Stimulated activated CD8-positive, alpha-beta memory T cell treated with anti-CD3 and anti-CD28 coated beads, Interleukin-12 subunit alpha, Interleukin-12 subunit beta, amount 100 ng/mL, for 24 hours (primary cell): ENCODE data around the gene RASAL1.
"Not testable (repeated sequence)": the region's sequence is repeated elsewhere in the genome, so short reads cannot be mapped to it uniquely, and the experiment has no call there.

ENCODE experiments used
- DNase-seq: peaks from one replicate; pipeline ENCODE4 v3.0.0-alpha.2; 2020; ENCODE audit errors: extremely low read depth

RASAL1 gene

DNA sequence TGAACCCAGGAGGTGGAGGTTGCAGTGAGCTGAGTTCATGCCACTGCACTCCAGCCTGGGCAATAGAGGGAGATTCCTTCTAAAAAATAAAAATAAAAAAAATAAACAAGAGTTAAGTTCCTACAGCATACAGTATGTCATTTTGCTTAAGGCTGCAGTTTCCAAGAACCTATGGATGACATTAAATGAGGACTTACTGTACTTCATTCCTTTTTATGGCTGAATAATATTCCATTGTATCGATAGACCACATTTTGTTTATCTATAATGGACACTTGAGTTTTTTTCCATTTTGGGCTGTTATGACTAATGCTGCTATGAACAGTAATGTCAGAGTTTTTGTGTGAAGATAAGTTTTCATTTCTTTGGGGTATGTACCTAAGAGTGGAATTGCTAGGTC is 17.4 kb downstream of the RASAL1 start:
- no peak for DNase-seq

DNA sequence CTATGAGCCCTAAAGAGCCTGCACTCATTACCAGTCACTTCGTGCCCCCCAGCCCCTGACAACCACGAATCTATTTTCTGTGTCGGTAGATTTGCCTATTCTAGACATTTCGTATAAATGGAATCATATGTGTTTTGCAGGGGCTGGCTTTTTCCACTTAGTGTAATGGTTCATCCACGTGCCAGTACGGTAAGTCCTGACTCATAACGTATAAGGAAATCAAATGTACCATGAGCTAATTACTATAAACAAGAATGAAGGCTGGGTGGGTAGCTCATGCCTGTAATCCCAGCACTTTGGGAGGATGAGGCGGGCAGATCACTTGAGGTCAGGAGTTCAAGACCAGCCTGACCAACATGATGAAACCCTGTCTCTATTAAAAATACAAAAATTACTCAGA is 17.9 kb downstream of the RASAL1 start:
- not testable (repeated sequence) for DNase-seq

DNA sequence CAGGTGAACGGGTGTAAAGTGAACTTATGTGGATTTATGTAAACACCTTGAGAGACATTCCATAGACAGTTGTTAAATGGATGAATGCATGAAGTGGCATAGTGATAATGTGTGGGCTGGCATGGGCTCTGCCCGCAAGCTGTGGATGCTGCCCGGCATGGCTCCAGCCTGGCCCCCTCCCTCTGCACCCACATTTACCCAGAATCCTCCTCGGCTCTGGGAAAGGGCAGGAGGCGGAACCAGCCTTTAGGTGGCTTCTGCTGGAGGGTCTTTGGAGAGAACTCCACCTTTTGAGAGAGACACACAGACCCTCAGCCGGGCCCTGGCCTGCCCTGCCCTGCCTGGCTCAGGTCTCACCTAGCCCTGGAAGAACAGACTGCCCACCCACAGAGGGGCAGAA is 18.7 kb downstream of the RASAL1 start:
- no peak for DNase-seq

DNA sequence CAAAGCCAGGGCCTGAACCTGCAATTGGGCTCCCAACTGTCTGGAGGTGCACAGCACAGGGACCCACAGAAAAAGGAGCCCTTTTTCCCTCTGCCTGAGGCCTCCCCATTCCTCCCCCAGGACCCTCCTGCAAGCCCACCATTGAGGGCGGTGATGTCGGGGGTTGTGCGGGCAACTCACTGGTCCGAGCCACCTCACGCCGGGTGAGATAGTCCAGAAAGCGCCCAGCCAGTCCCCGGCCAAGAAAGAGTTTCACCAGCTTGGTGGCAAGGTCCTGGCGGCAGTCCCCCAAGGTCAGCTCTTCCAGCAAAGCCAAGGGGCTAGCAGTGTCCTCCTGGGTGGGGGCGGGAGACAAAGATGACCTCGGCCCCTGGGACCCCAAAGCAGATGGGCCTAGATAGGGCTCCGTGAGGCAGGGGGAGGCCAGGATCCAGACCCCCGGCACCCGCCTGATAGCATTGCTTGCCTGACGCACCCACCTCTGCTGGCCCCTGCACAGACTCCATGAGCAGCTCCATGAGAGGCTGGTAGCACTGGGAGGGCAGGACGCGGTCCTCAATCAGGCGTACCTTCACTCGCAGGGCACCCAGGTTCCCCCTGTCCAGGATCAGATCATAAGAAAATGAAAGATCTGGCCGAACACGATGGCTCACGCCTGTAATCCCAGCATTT is 20.0 kb downstream of the RASAL1 start:
- DNase-seq = no peak

DNA sequence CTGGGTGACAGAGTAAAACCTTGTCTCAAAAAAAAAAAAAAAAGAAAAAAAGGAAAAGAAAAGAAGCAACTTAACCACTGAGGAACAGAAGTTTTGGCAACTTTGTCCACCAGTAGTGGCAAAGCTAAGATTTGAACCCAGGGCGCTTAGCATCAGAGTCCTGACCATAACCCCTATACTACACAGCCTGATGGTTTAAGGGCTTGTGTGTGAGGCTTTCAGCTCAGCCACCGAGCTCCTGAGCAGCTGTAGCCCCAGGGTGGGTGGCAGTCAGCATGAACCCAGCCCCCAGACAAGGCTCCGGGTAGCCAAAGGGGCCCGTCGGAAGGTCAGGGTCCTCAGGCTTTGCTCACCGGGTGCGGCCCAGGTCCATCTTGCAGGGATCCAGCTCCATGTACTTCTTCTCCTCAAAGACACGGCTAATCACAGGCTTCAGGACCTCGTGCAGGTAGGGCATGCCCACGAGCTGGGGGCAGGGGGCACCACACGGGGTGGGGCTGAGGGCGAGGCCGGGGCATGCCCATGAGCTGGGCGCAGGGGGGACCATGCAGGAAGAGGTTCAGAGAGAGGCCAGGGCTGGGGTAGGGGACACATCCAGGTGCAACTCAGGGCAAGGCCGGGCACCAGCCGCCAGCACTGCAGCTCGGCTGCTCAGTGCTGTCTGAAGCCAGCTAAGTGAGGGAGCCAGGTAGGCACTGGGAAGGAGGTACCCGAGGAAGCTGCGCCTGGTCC is 20.9 kb downstream of the RASAL1 start:
- no peak for DNase-seq

DNA sequence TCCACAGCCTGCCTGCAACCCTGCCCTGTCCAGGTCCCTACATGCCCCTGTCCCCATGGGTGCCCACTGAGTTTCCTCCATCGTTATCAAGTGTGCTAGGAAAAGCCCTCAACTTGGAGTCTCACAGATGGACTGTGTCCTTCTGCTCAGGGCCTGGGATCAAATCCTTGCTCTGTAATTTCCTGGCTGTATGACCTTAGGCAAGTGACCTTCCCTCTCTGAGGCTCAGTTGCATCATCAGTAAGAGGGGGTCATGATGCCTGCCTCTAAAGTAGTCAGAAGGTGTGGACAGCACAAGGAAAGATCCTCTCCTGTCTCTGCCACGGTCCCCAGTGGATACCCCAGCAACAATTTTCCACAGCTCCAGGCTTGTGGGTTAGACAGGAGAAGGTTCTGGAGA is 22.2 kb downstream of the RASAL1 start:
- DNase-seq = no peak

DNA sequence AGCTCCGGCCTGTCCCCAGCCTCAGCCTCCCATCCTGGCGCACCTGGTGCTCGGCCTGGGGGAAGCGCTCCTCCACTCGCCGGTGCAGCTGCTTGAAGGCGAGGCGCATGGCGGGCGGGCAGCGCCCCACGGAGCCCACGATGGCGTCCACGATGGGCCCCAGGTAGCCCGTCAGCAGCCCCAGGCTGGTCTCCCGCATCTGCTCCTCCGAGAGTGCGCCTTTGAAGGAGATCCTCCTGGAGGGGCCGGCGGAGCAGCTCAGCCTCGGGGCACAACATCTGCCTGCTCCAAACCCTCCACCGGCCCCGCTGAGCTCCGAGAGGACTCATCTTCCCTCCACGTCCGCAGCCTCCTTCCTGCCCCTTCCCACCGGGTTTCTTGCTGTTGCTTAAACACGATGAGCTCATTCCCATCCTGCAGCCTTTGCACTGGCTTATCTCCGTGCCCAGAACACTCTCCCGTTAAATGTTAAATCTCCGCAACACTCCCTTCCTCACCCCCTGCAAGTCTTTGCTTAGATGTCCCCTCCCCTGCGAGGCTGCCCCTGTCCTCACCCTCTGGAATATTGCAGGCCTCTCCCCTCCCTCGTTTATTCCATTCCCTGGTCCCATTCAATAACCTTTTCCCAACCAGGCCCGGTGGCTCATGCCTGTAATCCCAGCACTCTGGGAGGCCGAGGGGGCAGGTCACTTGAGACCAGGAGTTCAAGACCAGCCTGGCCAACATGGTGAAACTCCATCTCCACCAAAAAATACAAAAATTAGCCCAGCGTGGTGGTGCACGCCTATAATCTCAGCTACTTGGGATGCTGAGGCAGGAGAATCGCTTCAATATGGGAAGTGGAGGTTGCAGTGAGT is 23.3 kb downstream of the RASAL1 start:
- DNase-seq = no peak

DNA sequence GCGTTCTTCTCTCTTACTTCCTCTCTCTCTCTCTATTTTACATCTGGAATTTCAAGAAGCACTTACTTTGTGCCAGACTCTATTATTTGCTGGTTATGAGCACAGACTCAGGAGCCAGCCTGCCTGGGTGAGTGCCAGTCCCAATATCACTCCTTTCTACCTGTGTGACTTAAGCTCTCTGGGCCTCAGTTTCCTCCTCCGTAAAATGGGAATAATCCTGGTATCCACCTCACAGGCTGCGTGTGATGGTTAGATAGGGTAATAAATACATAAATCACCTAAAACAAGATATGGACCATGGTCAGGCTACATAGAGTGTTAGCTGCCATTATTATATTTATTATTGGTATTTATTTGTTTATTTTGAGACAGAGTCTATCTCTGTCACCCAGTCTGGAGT is 24.3 kb downstream of the RASAL1 start:
- no peak for DNase-seq

DNA sequence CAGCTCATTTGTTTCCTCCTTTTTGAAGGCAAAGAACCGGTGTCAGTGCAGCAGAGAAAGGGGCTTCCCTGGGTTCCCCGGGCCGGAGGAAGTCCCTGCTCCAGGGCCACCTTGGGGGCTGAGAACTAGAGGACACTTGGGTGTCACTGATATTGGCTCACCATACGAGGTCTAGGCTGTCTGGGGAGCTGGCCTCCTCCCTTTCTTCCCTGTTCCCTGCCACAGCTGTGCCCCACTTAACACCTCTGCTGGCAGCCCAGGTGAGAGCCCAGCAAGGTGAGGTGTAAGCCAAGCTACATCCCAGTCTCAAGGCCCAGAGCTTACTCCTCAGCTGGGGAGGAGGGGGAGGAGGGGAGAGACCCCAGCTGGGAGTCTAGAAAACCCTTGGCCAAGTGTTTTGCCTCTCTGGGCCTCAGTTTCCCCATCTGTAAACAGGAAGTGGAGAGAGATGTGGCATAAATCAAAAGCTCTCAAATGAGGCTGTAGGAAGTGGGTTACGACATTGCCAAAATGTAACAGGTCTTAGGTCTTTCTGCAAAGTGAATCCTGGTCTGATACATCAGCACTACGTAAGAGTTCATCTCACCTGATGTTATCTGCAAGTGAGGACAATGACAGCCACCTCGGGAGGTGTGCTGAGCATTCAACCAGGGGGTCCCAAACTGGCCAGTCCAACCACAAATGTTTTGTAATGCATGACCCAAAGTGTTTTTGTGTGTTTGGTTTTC is 25.5 kb downstream of the RASAL1 start:
- no peak for DNase-seq

DNA sequence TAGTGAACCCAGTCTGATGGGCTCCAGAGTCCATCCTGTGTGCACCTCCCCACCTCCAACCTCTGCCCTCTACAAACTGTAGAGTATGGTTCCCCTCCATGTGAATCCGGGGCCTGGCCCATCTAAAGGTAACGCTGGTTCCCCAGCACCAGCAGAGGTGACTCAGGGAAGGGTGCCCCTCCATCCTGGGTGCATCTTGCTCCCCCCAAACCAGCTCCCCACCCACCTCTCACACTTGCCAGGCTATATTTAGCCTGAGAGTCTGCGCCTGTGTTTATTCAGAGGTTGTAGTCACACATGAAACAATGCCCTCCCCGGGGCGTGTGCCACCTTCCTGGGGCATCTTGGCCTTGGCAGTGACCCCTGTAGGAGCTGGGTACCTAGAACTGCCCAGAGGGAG is 26.2 kb downstream of the RASAL1 start:
- no peak for DNase-seq

DNA sequence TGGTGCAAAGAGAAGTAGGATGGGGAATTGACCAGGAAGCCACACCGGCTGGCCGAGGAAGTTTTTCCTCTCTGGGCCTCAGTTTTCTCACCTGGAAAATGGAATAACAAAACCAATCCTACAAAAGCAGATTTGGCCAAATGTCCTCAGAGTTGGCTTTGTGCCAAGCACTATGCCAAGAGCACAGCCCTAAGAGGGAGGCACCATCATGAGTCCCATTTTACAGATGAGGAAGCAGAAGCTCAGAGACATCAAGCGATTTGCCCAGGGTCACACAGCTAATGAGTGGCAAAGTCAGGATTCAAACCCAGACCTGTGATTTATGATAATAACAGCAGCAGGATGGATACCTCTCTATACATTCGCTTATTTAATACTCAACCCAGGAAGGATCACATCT is 27.3 kb downstream of the RASAL1 start:
- no peak for DNase-seq

DNA sequence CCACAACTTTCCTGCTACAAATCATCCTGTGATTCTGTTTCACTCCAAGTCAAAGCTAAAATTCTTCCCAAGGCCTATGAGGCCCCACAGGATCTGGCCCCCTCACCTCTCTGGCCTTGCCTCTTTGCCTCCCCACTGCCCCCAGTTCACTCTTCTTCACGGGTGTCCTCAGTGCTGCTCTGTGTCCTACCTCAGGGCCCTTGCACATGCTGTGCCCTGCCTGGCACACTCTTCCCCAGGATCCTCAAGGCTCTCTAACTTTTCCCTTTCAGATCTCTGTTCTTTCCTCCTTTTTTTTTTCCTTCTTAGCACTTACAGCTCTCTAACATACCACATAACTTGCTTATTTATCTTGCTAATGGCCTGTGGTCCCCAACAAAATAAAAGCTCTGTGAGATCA is 29.2 kb downstream of the RASAL1 start:
- no peak for DNase-seq

DNA sequence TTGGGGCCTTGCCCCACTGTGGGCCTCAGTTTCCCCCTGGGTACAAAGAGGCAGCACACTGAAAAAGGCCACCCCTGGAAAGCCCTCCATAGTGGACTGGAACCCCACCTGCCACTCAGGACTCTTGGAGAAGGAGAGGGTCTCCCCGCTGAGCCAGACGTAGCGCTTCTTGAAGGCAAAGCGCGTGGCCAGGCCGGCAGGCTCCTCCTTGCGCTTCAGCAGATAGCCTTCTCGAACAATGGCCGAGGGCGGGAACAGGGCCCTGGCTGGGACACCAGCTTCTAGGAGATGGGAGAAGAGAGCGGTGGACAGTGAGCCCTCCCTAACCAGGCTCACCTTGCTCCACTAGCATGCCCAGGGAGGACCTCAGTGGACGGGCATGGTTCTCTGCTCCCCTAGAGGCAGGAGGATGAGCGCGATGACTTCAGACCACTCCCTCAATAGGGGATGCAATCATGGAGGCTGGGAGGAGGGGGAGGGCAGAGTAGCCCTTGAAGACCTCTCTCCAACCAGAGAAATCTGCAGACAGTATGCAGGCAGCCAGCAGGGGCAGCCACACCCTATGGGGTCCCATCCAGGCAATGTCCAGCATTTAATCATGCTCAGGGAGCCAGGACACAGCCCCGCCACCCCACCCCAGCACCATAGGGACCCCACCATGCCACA is 29.8 kb downstream of the RASAL1 start:
- DNase-seq = no peak

DNA sequence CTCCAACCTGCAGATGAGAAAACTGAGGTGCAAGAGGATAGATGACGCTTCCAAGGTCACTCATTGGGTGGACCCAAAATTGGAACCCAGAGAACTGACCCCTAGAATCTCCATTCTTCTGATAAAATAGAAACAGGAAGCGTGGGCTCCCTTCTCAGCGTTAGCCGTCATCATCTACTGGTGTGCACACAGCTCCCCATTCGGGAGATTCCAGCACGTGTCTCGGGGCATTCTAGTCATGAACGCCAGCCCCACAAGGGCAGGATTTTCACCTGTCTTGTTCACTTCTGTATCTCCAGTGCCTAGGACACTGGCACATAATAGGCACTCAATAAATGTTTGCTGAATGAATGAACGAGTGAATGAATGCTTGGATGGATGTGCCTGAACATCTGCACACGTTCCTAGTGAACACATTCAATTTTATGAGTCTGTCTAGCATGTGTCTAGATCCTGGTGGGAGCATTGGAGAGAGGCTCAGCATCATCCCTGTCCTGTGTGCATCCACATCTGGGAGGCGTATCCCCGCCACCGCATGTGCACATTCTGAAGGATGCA is 30.5 kb downstream of the RASAL1 start:
- no peak for DNase-seq

DNA sequence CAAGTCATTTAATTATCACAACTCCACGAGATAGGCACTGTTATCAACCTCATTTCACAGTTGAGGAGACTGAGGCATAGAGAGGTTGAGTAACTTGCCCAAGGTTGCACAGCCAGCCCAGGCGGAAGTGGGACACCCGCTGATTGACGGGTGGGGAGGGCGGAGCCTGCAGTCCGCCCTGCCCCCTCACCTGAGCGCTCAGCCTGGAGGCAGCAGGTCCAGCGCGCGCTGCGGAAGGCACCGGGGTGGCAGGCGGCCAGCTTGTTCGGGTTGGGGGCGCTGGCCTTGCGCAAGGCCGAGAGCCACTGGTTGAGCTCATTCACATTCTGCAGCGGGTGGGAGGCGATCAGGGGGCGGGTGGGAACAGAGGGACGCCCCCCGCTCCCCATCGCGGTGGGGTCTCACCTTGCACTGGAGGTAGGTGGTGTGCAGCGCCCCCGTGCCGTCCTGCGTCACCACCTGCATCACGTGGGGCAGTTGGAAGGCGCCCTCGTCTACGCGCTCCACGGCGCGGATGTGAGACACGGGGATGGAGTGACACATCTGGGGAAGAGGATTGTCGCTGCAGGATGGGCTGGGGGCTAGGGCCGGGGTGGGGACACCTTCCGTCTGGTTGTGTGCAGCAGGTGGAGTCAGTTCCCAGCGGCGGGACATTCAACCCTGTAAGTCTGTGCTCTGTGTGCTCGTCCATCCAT is 31.7 kb downstream of the RASAL1 start:
- no peak for DNase-seq

DNA sequence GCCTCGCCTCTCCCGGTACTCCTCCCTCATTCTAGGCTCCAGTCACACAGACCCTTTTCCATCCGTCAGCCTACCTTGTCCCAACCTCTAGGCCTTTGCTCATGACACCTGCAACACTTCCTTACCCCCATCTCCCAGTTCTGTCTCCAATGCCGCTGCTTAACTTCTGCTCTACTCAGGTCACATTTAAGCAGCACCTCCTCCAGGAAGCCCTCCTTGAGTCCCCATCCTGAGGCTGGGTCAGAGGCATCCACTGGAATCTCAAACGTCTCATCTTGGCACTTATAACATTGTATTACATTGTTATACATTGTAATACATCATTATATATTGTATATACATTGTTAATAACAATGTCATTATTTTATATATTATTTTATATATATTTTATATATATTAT is 32.8 kb downstream of the RASAL1 start:
- no peak for DNase-seq

DNA sequence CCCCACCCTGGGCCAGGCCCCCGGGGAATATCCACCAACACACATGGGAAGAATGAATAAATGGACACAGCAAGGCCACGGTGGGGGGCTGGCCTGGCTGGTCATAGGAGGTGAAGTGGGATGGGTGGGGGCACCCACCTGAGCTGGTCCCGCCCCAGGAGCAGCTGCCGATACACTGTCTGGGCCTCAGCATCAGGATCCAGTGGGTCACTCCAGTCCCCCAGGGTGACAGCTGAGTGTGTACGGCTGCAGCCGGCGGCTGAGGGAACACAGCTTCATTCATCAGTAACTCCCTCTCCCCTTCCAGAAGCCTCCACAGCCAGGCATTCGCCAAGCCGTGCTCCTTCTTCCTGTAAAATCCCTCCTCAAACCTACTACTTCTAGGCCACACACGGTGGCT is 33.8 kb downstream of the RASAL1 start:
- DNase-seq = no peak

DNA sequence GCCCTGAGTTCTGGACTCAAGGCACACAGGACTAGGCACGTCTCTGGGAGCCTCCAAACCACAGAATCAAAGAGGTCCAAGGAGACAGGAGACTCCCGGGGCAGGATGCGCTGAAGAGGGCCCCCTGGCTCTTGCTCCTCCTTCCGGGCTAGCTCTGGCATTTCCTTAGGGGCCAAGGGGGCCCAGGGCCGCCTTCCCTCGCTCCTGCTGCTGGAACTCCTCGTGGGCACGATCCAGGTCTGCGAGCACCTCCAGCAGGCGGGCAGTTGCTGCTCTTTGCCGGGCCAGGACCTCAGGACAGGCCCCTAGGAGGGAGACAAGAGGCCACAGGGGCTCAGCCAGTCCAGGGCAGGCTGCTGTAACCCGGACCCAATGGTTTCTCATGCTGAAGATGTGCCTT is 35.8 kb downstream of the RASAL1 start:
- no peak for DNase-seq

DNA sequence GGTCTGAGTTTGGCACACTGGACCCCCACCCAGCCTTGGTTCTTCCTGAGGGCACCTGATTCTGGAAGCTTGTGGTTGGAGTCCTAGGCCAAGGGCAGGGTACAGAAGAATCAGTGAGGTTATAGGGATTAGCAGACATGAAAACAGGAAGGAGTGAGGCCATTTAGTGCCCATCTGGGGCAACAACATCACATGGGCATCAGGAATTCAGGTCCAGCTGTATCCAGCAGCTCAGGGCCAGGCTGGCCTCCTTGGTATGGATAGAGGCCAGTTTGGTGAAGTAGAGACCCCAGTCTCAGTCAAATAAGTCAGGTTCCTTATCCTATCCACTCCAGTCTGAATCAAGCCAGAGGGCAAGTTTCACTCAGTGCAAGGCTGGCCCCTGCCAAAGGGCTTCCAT is 36.2 kb downstream of the RASAL1 start:
- DNase-seq = no peak

DNA sequence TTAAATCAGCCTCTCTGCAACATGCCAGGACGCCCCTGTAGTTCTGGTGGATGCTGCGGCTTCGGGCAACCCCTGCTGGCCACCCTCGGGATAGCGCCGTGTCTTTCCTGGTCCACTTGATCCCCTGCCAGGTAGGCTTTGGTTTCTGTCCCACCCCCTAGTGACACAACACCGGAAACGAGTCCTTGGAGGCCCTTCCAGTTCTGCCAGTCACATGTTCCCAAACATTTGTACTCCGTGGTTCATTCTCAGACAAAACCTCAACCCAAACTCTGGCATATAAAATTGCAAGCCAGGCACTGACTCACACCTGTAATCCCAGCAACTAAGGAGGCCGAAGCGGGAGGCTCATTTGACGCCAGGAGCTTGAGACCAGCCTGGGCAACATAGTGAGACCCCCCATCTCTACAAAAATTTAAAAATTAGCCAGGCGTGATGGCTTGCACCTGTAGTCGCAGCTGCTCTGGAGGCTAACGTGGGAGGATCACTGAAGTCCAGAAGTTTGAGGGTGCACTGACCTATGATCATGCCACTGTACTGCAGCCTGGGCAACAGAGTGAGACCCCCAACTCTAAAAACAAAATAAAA is 37.0 kb downstream of the RASAL1 start:
- no peak for DNase-seq
